Esophagus squamous epithelium (tissue), 5 donors: ENCODE data around the gene YEATS2. TPM values are rescaled to one million over a fixed set of nuclear protein-coding genes. Genes with fewer than 3 reads are reported as not detected.

Experiments used
- DNase-seq: peaks from one replicate; lab custom pipeline; 2025; lab: John Stamatoyannopoulos, UW
- H3K27ac ChIP-seq, 4 donors: fragments of 200-600 bp; sonication (generic); one replicate each; pipeline ENCODE4 v1.5.1; 2016 to 2019; ENCODE audit warnings: mild to moderate bottlenecking in 1 of 4
- H3K27me3 ChIP-seq, 4 donors: fragments of 200-600 bp; sonication (generic); 1 replicate in 3 of 4; 2 replicates in 1 of 4; pipeline versions ENCODE4 v1.5.1 to v1.6.0; 2017 to 2021; ENCODE audit warnings: antibody characterized with exemption in 1 of 4
- H3K36me3 ChIP-seq, 3 donors: fragments of 200-600 bp; sonication (generic); one replicate each; pipeline ENCODE4 v1.5.1; 2016 to 2019
- H3K4me1 ChIP-seq, 3 donors: fragments of 200-600 bp; sonication (generic); one replicate each; pipeline ENCODE4 v1.5.1; 2017 to 2019
- H3K4me3 ChIP-seq, 4 donors: fragments of 200-600 bp; sonication (generic); 1 replicate in 3 of 4; 2 replicates in 1 of 4; pipeline ENCODE4 v1.5.1; 2016 to 2019; ENCODE audit warnings: mild to moderate bottlenecking in 2 of 4, moderate library complexity in 1 of 4
- H3K9me3 ChIP-seq, 3 donors: fragments of 200-600 bp; sonication (generic); one replicate each; pipeline ENCODE4 v1.5.1; 2016 to 2019
- CTCF ChIP-seq, 6 experiments: fragments of 450-650 bp in 4 of 6; fragments of 200-600 bp in 2 of 6; sonication (generic) in 2 of 6; IDR thresholded peaks; one replicate each; pipeline ENCODE4 v1.5.1; 2016 to 2019; ENCODE audit warnings: antibody characterized with exemption in 6 of 6, mild to moderate bottlenecking in 4 of 6, moderate library complexity in 4 of 6
- POLR2A ChIP-seq, 4 donors: fragments of 450-650 bp; IDR thresholded peaks; one replicate each; pipeline ENCODE4 v1.6.1; 2017; ENCODE audit warnings: antibody characterized with exemption in 4 of 4, mild to moderate bottlenecking in 4 of 4, moderate library complexity in 3 of 4
- WGBS, 2 donors: methylation state at CpG; one replicate each; pipeline ENCODE4 v1.1.5; 2018; 5-methylcytosine and 5-hydroxymethylcytosine counted together
- intact Hi-C: fragments of 100-400 bp; cut with DNase I; formaldehyde crosslinking; loops from one replicate; pipeline ENCODE4 v1.15.0; 2022
- total RNA-seq, 4 donors: library from RNA; depleted of rRNA; stranded (reverse); fragments of >200 nt; gene quantifications; one replicate each; pipeline ENCODE4 v1.1.0, GENCODE V29; 2016
- donor health status: DM: yes; HTN: yes; CAD: no.

Gene YEATS2
- total RNA-seq, 4 donors from 2014 or later: 10.1 to 23.7 (median 15.5) TPM

GRCh38 chr3:183690402-183690995, 7.1 kb upstream of the YEATS2 start:
- DNase-seq: no peak
- intact Hi-C loops: no loop called here

DNA sequence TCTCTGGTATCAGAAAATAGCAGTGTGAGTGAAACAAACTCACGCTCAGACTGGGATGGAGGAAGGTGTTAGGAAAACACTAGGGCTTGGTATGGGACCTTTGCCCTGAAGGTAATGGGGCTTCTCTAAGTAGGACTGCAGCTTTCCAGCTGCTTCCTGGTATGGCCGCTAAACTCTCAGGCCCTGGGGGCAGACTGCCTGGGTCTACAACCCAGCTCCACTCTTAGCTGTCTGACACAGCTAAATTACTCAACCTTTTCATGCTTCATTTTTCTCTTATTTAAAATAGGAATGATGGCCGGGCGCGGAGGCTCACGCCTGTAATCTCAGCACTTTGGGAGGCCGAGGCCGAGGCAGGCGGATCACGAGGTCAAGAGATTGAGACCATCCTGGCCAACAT, 5.2 kb upstream of the YEATS2 start:
- WGBS, 2 donors: 90% methylated on average over 10 of the region's 10 CpGs
- Histone ChIP-seq H3K9me3 (no peaks in the 10 kb centered on the region), H3K4me3 (no peak overlapping the region), H3K27ac (no peak overlapping the region), H3K36me3 (no peaks in the 10 kb centered on the region), H3K27me3 (no peaks in the 10 kb centered on the region), H3K4me1 (no peaks in the 10 kb centered on the region)
- TF ChIP-seq CTCF (IDR thresholded peaks at IDR 0.05) (no peak), POLR2A (IDR thresholded peaks at IDR 0.05) (no peak)
- DNase-seq: no peak
- intact Hi-C loops: no loop called here

More at GRCh38 chr3:183690402-183690995, 7.1 kb upstream of the YEATS2 start:
- Histone ChIP-seq H3K27me3 (no peaks in the 10 kb centered on the region), H3K27ac (no peak overlapping the region), H3K9me3 (no peaks in the 10 kb centered on the region), H3K4me3 (no peak overlapping the region), H3K36me3 (no peaks in the 10 kb centered on the region), H3K4me1 (no peaks in the 10 kb centered on the region)
- TF ChIP-seq POLR2A (IDR thresholded peaks at IDR 0.05) (no peak), CTCF (IDR thresholded peaks at IDR 0.05) (no peak)
- 93% methylated on average over 9 to 11 of the region's 11 CpGs for WGBS, 2 donors

DNA sequence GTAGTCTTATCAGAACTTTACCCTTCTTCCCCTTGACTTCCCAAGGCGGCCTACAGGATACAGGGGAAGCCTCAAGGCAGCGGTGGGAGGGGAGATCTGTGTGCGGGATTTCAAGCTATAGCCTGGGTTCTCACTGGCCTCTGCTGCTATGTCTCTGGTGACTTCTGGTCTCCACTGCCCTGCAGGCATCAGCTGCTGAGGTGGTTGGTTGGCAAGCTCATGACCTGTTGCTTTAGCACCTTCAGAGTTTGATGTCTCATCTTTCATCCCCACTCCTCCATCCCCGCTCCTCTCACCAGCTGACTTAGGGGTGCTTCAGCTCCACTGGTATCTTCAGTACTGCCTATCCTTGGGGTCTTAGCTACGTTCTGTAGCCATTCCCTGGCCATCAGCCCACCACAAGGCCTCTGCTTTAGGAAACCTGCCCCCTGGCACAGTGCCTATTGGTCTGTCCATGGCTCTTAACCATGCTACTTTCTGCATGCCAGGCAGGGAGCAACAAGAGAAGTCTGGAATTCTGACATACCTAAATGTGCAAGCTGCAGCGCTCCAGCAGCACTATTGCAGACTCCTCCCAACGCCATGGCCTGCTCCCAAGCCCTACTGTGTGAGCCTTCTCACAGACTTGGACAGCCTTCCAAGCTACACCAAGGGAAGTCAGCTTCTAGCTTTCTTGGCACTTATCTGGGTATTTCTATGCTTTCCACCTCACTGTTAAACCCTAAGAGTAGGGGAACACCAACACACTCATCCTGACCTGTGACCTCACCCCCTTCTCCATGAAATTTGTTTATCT, 1.8 kb upstream of the YEATS2 start:
- no peaks in the 10 kb centered on the region for H3K27me3 ChIP-seq
- WGBS, 2 donors: 89 to 94% methylated on average over 7 of the region's 7 CpGs
- intact Hi-C loops: no loop called here
- DNase-seq: no peak
- H3K9me3 ChIP-seq: no peaks in the 10 kb centered on the region
- H3K36me3 ChIP-seq: no peaks in the 10 kb centered on the region
- no peak overlapping the region for H3K4me3 ChIP-seq
- TF ChIP-seq POLR2A (IDR thresholded peaks at IDR 0.05): no peak
- no peak for TF ChIP-seq CTCF (IDR thresholded peaks at IDR 0.05)
- H3K27ac ChIP-seq: no peak overlapping the region
- peaks cover 0 to 25% (median 6%) of the 10 kb centered on the region in 3 donors for H3K4me1 ChIP-seq

DNA sequence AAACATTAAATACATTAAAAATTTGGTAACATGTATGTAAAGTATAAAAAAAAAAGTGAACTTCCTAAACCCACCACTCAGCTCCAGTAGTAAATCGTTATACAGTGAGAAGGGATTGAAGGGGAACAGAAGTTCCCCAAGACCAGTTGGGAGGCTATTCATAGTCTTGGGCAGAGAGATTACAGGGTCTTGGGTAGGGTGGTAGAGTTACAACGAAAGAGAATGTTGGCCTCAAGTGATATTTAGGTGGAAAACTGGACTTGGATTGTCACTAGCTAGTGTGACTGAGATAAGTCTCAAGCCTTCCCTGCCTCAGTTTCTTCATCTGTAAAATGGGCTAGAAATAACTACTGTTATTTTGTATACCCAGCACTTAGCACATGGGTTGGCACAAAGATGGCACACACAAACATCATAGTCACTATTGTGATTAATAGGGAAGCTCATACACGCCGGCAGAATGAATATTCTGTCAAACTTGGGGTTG, 431 bp upstream of the YEATS2 start:
- 34 to 43% methylated on average over 4 of the region's 4 CpGs for WGBS, 2 donors

More for the DNA sequence above, 431 bp upstream of the YEATS2 start:
- no peak for DNase-seq
- H3K4me3 ChIP-seq: peak overlapping the region; percentile 82 to 100 (median 98)
- H3K27ac ChIP-seq: peak overlapping the region; percentile 90 to 97 (median 96)
- no peaks in the 10 kb centered on the region for H3K27me3 ChIP-seq
- no peaks in the 10 kb centered on the region for H3K36me3 ChIP-seq
- H3K4me1 ChIP-seq: peaks cover 0 to 33% (median 6%) of the 10 kb centered on the region in 3 donors
- no peaks in the 10 kb centered on the region for H3K9me3 ChIP-seq
- TF ChIP-seq CTCF (IDR thresholded peaks at IDR 0.05) (no peak), POLR2A (IDR thresholded peaks at IDR 0.05) (no peak)
- intact Hi-C loops: no loop called here
